OCI-LY7 (cell line): ENCODE results near the gene SERPINA1.

Source experiments
- CTCF ChIP-seq: fragments of 200-600 bp; sonication (generic); conservative IDR thresholded peaks from 2 replicates; pipeline ENCODE4 v1.5.1; 2014; ENCODE audit warnings: mild to moderate bottlenecking, antibody characterized with exemption, low read length, moderate library complexity, mixed read lengths
- EZH2phosphoT487 ChIP-seq: fragments of 200-600 bp; sonication (generic); IDR thresholded peaks from 2 replicates; pipeline ENCODE4 v1.6.1; 2018; ENCODE audit warnings: low read depth, borderline replicate concordance, mild to moderate bottlenecking, mixed run types, antibody characterized with exemption, low read length, moderate library complexity, mixed read lengths

GRCh38 chr14:94368956-94369355, 19.4 kb downstream of the SERPINA1 start:
- TF ChIP-seq CTCF = no peak
- TF ChIP-seq EZH2phosphoT487 = no peak
